ENCODE results near the gene ABCG8. TPM values are rescaled to one million over a fixed set of nuclear protein-coding genes. Genes with fewer than 3 reads are reported as not detected.

ABCG8 gene
- not detected for polyA plus RNA-seq (2013, experiment 1 of 2)
- polyA plus RNA-seq (2013, experiment 2 of 2), result 0.03 TPM

DNA sequence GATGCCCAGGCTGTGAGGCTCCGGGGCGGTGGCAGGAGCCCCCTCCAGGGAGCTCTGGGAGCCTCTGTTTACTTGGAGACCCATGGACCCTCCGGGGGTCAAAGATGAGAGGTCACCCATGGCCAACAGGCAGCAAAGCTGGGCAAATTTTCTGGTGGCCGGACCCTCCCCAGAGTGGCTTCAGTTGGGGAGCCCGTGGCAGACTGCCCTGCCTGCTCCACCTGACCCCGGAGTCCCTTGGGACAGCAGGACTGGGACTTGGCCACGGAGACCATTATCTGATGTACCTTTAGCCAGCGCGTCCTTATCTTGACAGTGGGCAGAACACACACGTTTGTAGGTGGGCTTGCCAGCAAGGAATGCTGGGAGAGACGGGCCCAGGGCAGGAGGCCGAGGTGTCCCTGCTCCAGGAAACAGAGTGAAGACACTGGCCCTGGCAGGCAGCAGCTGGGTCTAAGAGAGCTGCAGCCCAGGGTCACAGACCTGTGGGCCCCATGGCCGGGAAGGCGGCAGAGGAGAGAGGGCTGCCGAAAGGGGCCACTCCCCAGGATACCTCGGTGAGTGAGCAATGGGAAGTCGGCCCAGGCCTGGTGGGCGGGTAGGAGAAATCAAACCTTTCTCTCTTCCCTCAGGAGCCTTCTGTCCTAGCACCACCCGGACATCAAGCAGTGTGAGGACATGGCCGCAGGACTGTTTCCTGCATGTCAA, at the start of gene ABCG8, which contains the start of gene ABCG5:
ABCG8 (plus strand) TSS at position 412 of the 708 bp plus-strand sequence; CDS start at position 495, 83 bp downstream.
ABCG5 (minus strand) TSS at position 280 of the 708 bp plus-strand sequence; CDS start at position 120, 160 bp downstream.
- Histone ChIP-seq H2BK5ac (ENCODE audit: low read length) (no peak within 1 kb of the TSS), H3K4ac (ENCODE audit: low read depth, low read length) (no peak within 1 kb of the TSS), H4K5ac (ENCODE audit: low read length) (no peak within 1 kb of the TSS), H3K79me2 (ENCODE audit: control insufficient read depth, insufficient read depth, low read length) (no peaks in the 10 kb centered on the region), H4K8ac (ENCODE audit: low read depth, low read length) (no peak within 1 kb of the TSS), H2BK15ac (replicated peaks; ENCODE audit: low read depth) (no peak within 1 kb of the TSS), H3K79me1 (ENCODE audit: low read length) (no peaks in the 10 kb centered on the region), H3K18ac (ENCODE audit: low read length) (no peak within 1 kb of the TSS), H3K36me3 (ENCODE audit: control insufficient read depth, insufficient read depth, low read length) (no peaks in the 10 kb centered on the region), H2BK120ac (ENCODE audit: low read depth, low read length) (no peak within 1 kb of the TSS), H3K4me1 (ENCODE audit: control insufficient read depth, low read depth, low read length) (no peaks in the 10 kb centered on the region), H3K56ac (ENCODE audit: low read length) (no peak within 1 kb of the TSS), H3K23ac (ENCODE audit: low read length) (no peak within 1 kb of the TSS), H3K4me2 (ENCODE audit: low read length) (no peak within 1 kb of the TSS), H3K4me3 (ENCODE audit: low read length) (no peak within 1 kb of the TSS), H3K27ac (ENCODE audit: low read depth, low read length) (no peak within 1 kb of the TSS), H3K27me3 (ENCODE audit: insufficient read depth, low read length, poor library complexity) (no peaks in the 10 kb centered on the region), H3K9ac (ENCODE audit: low read length) (no peak within 1 kb of the TSS), H2AK5ac (ENCODE audit: low read length) (no peak within 1 kb of the TSS)
- WGBS (ENCODE audit: extremely low coverage, insufficient coverage, low lambda C conversion rate), result no CpG with 5 or more reads among the region's 20 CpGs
- no peak for DNase-seq

DNA sequence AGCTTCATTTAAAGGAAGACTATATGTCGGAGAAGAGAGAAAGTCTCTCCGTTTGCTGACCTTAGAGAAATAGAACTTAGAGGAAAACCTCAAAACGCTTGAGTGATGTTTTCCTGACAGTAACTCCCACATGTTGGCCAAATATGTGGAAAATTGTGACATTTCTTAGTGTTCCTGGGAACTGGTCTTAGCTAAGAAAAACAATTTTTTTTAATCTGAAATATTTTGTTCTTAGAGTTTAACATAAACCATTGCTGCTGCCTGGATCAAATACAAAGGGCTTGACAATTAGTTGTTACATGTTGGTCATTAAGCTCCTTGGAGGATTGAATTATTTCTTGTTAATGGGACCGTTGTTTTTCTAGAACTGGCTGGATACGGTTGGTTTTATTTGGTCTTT, 48.6 kb upstream of the ABCG8 start:
- H3K27me3 ChIP-seq (ENCODE audit: insufficient read depth, low read length, poor library complexity), result no peaks in the 10 kb centered on the region
- DNase-seq, result no peak
- H3K4me3 ChIP-seq (ENCODE audit: low read length), result no peak overlapping the region
- H3K9ac ChIP-seq (ENCODE audit: low read length), result no peak overlapping the region
- H3K79me1 ChIP-seq (ENCODE audit: low read length), result no peaks in the 10 kb centered on the region
- H3K23ac ChIP-seq (ENCODE audit: low read length), result no peak overlapping the region
- H2BK5ac ChIP-seq (ENCODE audit: low read length), result no peak overlapping the region
- WGBS (ENCODE audit: extremely low coverage, insufficient coverage, low lambda C conversion rate), result no CpG with 5 or more reads among the region's 5 CpGs
- H3K36me3 ChIP-seq (ENCODE audit: control insufficient read depth, insufficient read depth, low read length), result no peaks in the 10 kb centered on the region
- H3K56ac ChIP-seq (ENCODE audit: low read length), result no peak overlapping the region
- H3K4me1 ChIP-seq (ENCODE audit: control insufficient read depth, low read depth, low read length), result no peaks in the 10 kb centered on the region
- H4K8ac ChIP-seq (ENCODE audit: low read depth, low read length), result no peak overlapping the region
- H2BK15ac ChIP-seq (replicated peaks; ENCODE audit: low read depth), result no peak overlapping the region
- H3K79me2 ChIP-seq (ENCODE audit: control insufficient read depth, insufficient read depth, low read length), result no peaks in the 10 kb centered on the region
- no peak overlapping the region for H2BK120ac ChIP-seq (ENCODE audit: low read depth, low read length)
- no peak overlapping the region for H4K5ac ChIP-seq (ENCODE audit: low read length)
- H3K18ac ChIP-seq (ENCODE audit: low read length), result no peak overlapping the region
- no peak overlapping the region for H3K4ac ChIP-seq (ENCODE audit: low read depth, low read length)
- H2AK5ac ChIP-seq (ENCODE audit: low read length), result no peak overlapping the region
- H3K27ac ChIP-seq (ENCODE audit: low read depth, low read length), result no peak overlapping the region
- no peak overlapping the region for H3K4me2 ChIP-seq (ENCODE audit: low read length)

GRCh38 chr2:43791035-43791765, 47.6 kb upstream of the ABCG8 start:
- no CpG with 5 or more reads among the region's 2 CpGs for WGBS (ENCODE audit: extremely low coverage, insufficient coverage, low lambda C conversion rate)
- H3K4me1 ChIP-seq (ENCODE audit: control insufficient read depth, low read depth, low read length), result no peaks in the 10 kb centered on the region

DNA sequence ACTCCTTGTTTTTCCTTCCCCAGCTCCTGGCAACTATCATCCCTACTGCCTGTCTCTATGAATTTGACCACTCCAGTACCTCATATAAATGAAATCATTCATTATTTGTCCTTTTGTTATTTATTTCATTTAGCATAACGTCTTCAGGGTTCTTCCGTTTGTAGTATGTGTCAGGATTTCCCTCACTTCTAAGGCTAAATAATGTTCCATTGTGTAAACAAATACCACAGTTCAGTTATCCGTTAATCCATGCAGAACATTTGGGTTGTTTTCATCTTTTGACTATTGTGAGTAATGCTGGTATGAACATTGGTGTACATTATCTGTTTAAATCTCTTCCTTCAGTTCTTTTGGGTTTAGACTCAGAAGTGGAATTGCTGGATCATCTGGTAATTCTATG, 46.1 kb upstream of the ABCG8 start:
- Histone ChIP-seq H2BK120ac (ENCODE audit: low read depth, low read length) (no peak overlapping the region), H3K56ac (ENCODE audit: low read length) (no peak overlapping the region), H3K4me1 (ENCODE audit: control insufficient read depth, low read depth, low read length) (no peaks in the 10 kb centered on the region), H3K18ac (ENCODE audit: low read length) (no peak overlapping the region), H3K23ac (ENCODE audit: low read length) (no peak overlapping the region), H2BK15ac (replicated peaks; ENCODE audit: low read depth) (no peak overlapping the region), H3K4ac (ENCODE audit: low read depth, low read length) (no peak overlapping the region), H3K9ac (ENCODE audit: low read length) (no peak overlapping the region), H2AK5ac (ENCODE audit: low read length) (no peak overlapping the region), H4K5ac (ENCODE audit: low read length) (no peak overlapping the region), H3K4me3 (ENCODE audit: low read length) (no peak overlapping the region), H3K27ac (ENCODE audit: low read depth, low read length) (no peak overlapping the region), H3K27me3 (ENCODE audit: insufficient read depth, low read length, poor library complexity) (no peaks in the 10 kb centered on the region), H3K4me2 (ENCODE audit: low read length) (no peak overlapping the region), H2BK5ac (ENCODE audit: low read length) (no peak overlapping the region), H4K8ac (ENCODE audit: low read depth, low read length) (no peak overlapping the region), H3K36me3 (ENCODE audit: control insufficient read depth, insufficient read depth, low read length) (no peaks in the 10 kb centered on the region), H3K79me1 (ENCODE audit: low read length) (no peaks in the 10 kb centered on the region), H3K79me2 (ENCODE audit: control insufficient read depth, insufficient read depth, low read length) (no peaks in the 10 kb centered on the region)
- no peak for DNase-seq
- no CpG with 5 or more reads among the region's 3 CpGs for WGBS (ENCODE audit: extremely low coverage, insufficient coverage, low lambda C conversion rate)

More at GRCh38 chr2:43791035-43791765, 47.6 kb upstream of the ABCG8 start:
- Histone ChIP-seq H3K27me3 (ENCODE audit: insufficient read depth, low read length, poor library complexity) (no peaks in the 10 kb centered on the region), H3K4ac (ENCODE audit: low read depth, low read length) (no peak overlapping the region), H4K8ac (ENCODE audit: low read depth, low read length) (no peak overlapping the region), H2BK5ac (ENCODE audit: low read length) (no peak overlapping the region), H3K79me2 (ENCODE audit: control insufficient read depth, insufficient read depth, low read length) (no peaks in the 10 kb centered on the region), H3K27ac (ENCODE audit: low read depth, low read length) (no peak overlapping the region), H4K5ac (ENCODE audit: low read length) (no peak overlapping the region), H3K56ac (ENCODE audit: low read length) (no peak overlapping the region), H3K23ac (ENCODE audit: low read length) (no peak overlapping the region), H3K36me3 (ENCODE audit: control insufficient read depth, insufficient read depth, low read length) (no peaks in the 10 kb centered on the region), H2AK5ac (ENCODE audit: low read length) (no peak overlapping the region), H3K4me3 (ENCODE audit: low read length) (no peak overlapping the region), H2BK15ac (replicated peaks; ENCODE audit: low read depth) (no peak overlapping the region), H2BK120ac (ENCODE audit: low read depth, low read length) (no peak overlapping the region), H3K79me1 (ENCODE audit: low read length) (no peaks in the 10 kb centered on the region), H3K4me2 (ENCODE audit: low read length) (no peak overlapping the region), H3K18ac (ENCODE audit: low read length) (no peak overlapping the region), H3K9ac (ENCODE audit: low read length) (no peak overlapping the region)
- no peak for DNase-seq

DNA sequence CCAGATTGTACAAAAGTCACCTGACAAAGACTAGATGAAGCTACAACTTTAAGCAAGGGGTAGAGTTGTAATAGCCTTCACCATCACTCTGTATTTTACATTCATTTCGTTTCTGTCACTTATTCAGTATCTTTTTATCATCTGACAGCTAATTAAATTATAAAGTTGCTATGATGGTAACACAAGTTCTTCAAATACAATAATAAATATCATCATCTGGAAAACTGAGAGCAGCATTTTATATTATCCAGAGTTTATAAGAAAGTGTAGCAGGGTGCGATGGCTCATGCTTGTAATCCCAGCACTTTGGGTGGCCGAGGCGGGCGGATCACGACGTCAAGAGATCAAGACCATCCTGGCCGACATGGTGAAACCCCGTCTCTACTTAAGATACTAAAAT, 43.8 kb upstream of the ABCG8 start:
- Histone ChIP-seq H3K56ac (ENCODE audit: low read length) (no peak overlapping the region), H2BK120ac (ENCODE audit: low read depth, low read length) (no peak overlapping the region), H3K4me1 (ENCODE audit: control insufficient read depth, low read depth, low read length) (no peaks in the 10 kb centered on the region), H2BK5ac (ENCODE audit: low read length) (no peak overlapping the region), H3K4ac (ENCODE audit: low read depth, low read length) (no peak overlapping the region), H3K9ac (ENCODE audit: low read length) (no peak overlapping the region), H3K27me3 (ENCODE audit: insufficient read depth, low read length, poor library complexity) (no peaks in the 10 kb centered on the region), H3K36me3 (ENCODE audit: control insufficient read depth, insufficient read depth, low read length) (no peaks in the 10 kb centered on the region), H2BK15ac (replicated peaks; ENCODE audit: low read depth) (no peak overlapping the region), H3K79me1 (ENCODE audit: low read length) (no peaks in the 10 kb centered on the region), H3K4me3 (ENCODE audit: low read length) (no peak overlapping the region), H3K23ac (ENCODE audit: low read length) (no peak overlapping the region), H4K8ac (ENCODE audit: low read depth, low read length) (no peak overlapping the region), H3K79me2 (ENCODE audit: control insufficient read depth, insufficient read depth, low read length) (no peaks in the 10 kb centered on the region), H4K5ac (ENCODE audit: low read length) (no peak overlapping the region), H3K18ac (ENCODE audit: low read length) (no peak overlapping the region), H3K27ac (ENCODE audit: low read depth, low read length) (no peak overlapping the region), H3K4me2 (ENCODE audit: low read length) (no peak overlapping the region), H2AK5ac (ENCODE audit: low read length) (no peak overlapping the region)
- DNase-seq, result no peak
- WGBS (ENCODE audit: extremely low coverage, insufficient coverage, low lambda C conversion rate), result no CpG with 5 or more reads among the region's 9 CpGs

Measured in mesendoderm (in vitro differentiated cells).